Kidney epithelial cell (primary cell): Measurements from ENCODE around the gene SASH1. TPM values are rescaled to one million over a fixed set of nuclear protein-coding genes. Genes with fewer than 3 reads are reported as not detected.

Source experiments
- DNase-seq: peaks from one replicate; pipeline ENCODE4 v3.0.0-alpha.2; 2010; ENCODE audit warnings: low read depth
- H3K27me3 ChIP-seq: 2 replicates; pipeline ENCODE4 v1.6.0; 2011; ENCODE audit warnings: low read length; ENCODE audit not compliant: control insufficient read depth, insufficient read depth
- H3K36me3 ChIP-seq: 2 replicates; pipeline ENCODE4 v1.5.1; 2011; ENCODE audit warnings: low read length; ENCODE audit not compliant: control insufficient read depth, insufficient read depth
- H3K4me3 ChIP-seq: 2 replicates; pipeline ENCODE4 v1.5.1; 2011; ENCODE audit warnings: low read depth, mild to moderate bottlenecking, control low read depth, low read length
- CTCF ChIP-seq: IDR thresholded peaks from 2 replicates; pipeline ENCODE4 v1.5.1; 2011; ENCODE audit warnings: mild to moderate bottlenecking, moderate library complexity, low read length, control low read depth, inconsistent platforms; ENCODE audit not compliant: insufficient read depth, poor library complexity, severe bottlenecking
- total RNA-seq: library from RNA; depleted of rRNA; stranded (reverse); fragments of >200 nt; gene quantifications from 2 replicates; pipeline ENCODE4 v1.2.3, GENCODE V29; 2015

The SASH1 gene
- total RNA-seq, 1 donor from 2014 or later = 13.8 TPM

DNA sequence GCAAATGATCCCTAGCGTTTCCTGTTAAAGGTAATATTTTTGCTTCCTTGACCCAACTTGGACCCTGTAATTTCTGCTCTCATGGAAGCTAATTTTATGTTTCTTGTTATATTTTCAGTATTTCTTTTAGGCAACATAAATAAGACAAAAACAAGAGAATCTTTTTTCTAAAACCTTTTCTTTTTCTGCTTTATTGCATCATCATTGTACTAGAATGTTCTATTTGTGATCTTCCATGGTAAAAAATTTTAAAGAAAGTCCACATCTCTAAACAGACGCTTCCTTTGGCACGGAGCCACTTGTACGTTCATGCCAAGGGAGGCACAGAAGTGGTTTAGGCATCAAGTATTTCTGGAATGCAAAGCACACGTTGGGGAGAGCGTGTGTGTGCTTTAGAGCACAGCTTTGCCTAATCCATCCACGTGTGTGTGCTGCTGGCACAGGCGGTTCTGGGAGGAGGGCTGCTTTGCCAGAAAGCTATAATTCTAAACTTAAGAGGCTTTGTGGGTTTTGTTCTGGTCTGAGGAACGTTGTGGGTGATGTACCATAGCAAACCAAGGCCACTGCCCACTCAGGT, 98.3 kb downstream of the SASH1 start:
- DNase-seq = peak; percentile 87
- Histone ChIP-seq H3K27me3 (no peaks in the 10 kb centered on the region), H3K36me3 (no peaks in the 10 kb centered on the region), H3K4me3 (no peak overlapping the region)
- TF ChIP-seq CTCF = no peak

GRCh38 chr6:148441454-148441911, 98.8 kb downstream of the SASH1 start:
- TF ChIP-seq CTCF = no peak
- no peaks in the 10 kb centered on the region for H3K27me3 ChIP-seq
- H3K4me3 ChIP-seq = no peak overlapping the region
- DNase-seq = peak; percentile 85
- H3K36me3 ChIP-seq = no peaks in the 10 kb centered on the region

GRCh38 chr6:148443798-148444560, 101.3 kb downstream of the SASH1 start:
- Histone ChIP-seq H3K36me3 (no peaks in the 10 kb centered on the region), H3K27me3 (no peaks in the 10 kb centered on the region), H3K4me3 (no peak overlapping the region)
- TF ChIP-seq CTCF = no peak
- no peak for DNase-seq

DNA sequence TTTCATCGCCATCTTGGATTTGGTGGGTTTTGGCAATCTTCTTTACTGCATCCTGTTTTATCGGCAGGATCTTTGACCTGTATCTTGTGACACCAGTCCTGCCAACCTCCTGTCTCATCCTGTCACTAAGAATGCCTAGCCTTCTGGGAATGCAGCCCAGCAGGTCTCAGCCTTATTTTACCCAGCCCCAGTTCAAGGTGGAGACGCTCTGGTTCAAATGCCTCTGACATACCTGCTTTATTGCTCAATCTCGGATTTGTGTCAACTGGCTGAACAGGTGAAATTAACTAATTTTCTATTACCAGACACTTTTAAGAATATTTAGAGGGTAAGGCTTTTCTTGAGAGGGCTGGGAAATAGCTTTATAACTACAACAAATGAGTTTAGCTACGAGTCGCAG, 102.5 kb downstream of the SASH1 start:
- no peak for DNase-seq
- no peak for TF ChIP-seq CTCF
- H3K4me3 ChIP-seq = no peak overlapping the region
- H3K27me3 ChIP-seq = no peaks in the 10 kb centered on the region
- H3K36me3 ChIP-seq = no peaks in the 10 kb centered on the region

DNA sequence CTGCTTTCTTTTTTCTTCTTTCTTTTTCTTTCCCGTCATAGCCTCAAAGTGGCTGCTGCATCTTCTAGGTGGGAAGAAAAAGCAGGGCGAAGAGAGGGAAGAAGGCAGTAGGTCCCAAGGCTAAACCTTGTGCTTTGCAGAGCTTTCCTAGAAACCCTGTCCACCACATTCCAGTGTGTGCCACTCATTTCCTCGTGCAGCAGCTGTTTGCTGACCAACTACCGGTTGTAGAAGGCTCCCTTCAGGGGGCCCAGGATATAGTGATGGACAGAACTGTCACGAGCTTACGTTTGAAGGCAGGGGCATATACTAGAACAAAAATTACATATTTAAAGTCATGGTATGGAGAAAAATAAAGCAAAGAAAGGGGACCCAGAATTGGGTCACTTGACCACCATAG, 103.0 kb downstream of the SASH1 start:
- TF ChIP-seq CTCF = no peak
- DNase-seq = no peak
- H3K4me3 ChIP-seq = no peak overlapping the region
- no peaks in the 10 kb centered on the region for H3K36me3 ChIP-seq
- no peaks in the 10 kb centered on the region for H3K27me3 ChIP-seq
